GM19468 (cell line): Measurements from ENCODE around the gene PPP1R12C.
"Not testable (repeated sequence)": the region's sequence is repeated elsewhere in the genome, so short reads cannot be mapped to it uniquely, and the experiment has no call there.

Experiments
- ATAC-seq: cut with Tn5 transposase; IDR thresholded peaks from one replicate; pipeline ENCODE4 v1.9.1; 2021; ENCODE audit warnings: mild to moderate bottlenecking, moderate library complexity, moderate number of reproducible peaks; ENCODE audit not compliant: unreplicated experiment; ENCODE audit errors: extremely low read depth

The PPP1R12C gene

GRCh38 chr19:55116859-55117662, at the start of gene PPP1R12C:
Gene PPP1R12C, minus strand, starts transcription at chr19:55117637. Its CDS starts 94 bp downstream, at chr19:55117543.
- ATAC-seq, result no peak

- no peak for ATAC-seq
These were observed 49.3 kb upstream of the PPP1R12C start, which contains the start of gene DNAAF3 for GRCh38 chr19:55166530-55167268. Gene DNAAF3, minus strand, starts transcription at chr19:55166613. Its CDS starts 200 bp downstream, at chr19:55166413.

GRCh38 chr19:55165952-55166529, 48.6 kb upstream of the PPP1R12C start:
- no peak for ATAC-seq

GRCh38 chr19:55161571-55162322, 44.3 kb upstream of the PPP1R12C start:
- ATAC-seq, result no peak

GRCh38 chr19:55160986-55161365, 43.5 kb upstream of the PPP1R12C start:
- ATAC-seq, result no peak

- ATAC-seq, result no peak
These were observed 42.9 kb upstream of the PPP1R12C start for GRCh38 chr19:55160128-55160985.

- ATAC-seq, result no peak
These were observed 41.7 kb upstream of the PPP1R12C start for GRCh38 chr19:55158848-55159749.

- ATAC-seq, result no peak
These were observed 41.0 kb upstream of the PPP1R12C start for GRCh38 chr19:55158423-55158822.

- ATAC-seq, result no peak
These were observed 39.8 kb upstream of the PPP1R12C start, which contains the start of gene TNNI3 for GRCh38 chr19:55157064-55157908. Gene TNNI3, minus strand, starts transcription at chr19:55157732. Its CDS starts 143 bp downstream, at chr19:55157589.

- no peak for ATAC-seq
These were observed 39.0 kb upstream of the PPP1R12C start for GRCh38 chr19:55156202-55157063.

GRCh38 chr19:55155784-55156183, 38.3 kb upstream of the PPP1R12C start:
- ATAC-seq, result not testable (repeated sequence)

GRCh38 chr19:55153652-55154264, 36.3 kb upstream of the PPP1R12C start:
- no peak for ATAC-seq

GRCh38 chr19:55152017-55152416, 34.6 kb upstream of the PPP1R12C start:
- ATAC-seq, result no peak

GRCh38 chr19:55149078-55150003, 31.9 kb upstream of the PPP1R12C start, which contains the start of gene TNNT1:
Gene TNNT1, minus strand, starts transcription at chr19:55149206. Its CDS starts 2,049 bp downstream, at chr19:55147157.
- no peak for ATAC-seq
